Keratinocyte (primary cell): ENCODE results near the gene JAZF1.

Experiments used
- CTCF ChIP-seq, 3 experiments: IDR thresholded peaks in 1 of 3; conservative IDR thresholded peaks in 1 of 3; optimal IDR thresholded peaks in 1 of 3; 2 replicates in 2 of 3; 3 replicates in 1 of 3; pipeline versions ENCODE3 to v1.5.1; 2011; ENCODE audit warnings: low read length in 3 of 3, mild to moderate bottlenecking in 3 of 3, moderate library complexity in 2 of 3, control low read depth in 1 of 3, inconsistent platforms in 1 of 3; ENCODE audit not compliant: insufficient read depth in 2 of 3; ENCODE audit errors: extremely low read depth in 1 of 3
- EZH2 ChIP-seq: IDR thresholded peaks from one replicate; pipeline ENCODE4 v1.6.1; 2012; ENCODE audit warnings: inconsistent platforms, mild to moderate bottlenecking, low read length, moderate library complexity

- TF ChIP-seq CTCF (optimal IDR thresholded peaks at IDR 0.05 in 1 of 3, IDR thresholded peaks at IDR 0.05 in 1 of 3, conservative IDR thresholded peaks at IDR 0.05 in 1 of 3; ENCODE audit: extremely low read depth in 1 of 3, insufficient read depth in 2 of 3, low read length in 3 of 3): no peak
- TF ChIP-seq EZH2: no peak
These were observed 67.6 kb downstream of the JAZF1 start for GRCh38 chr7:28112883-28113540.
